ENCODE results near the gene C1orf105. TPM values are rescaled to one million over a fixed set of nuclear protein-coding genes. Genes with fewer than 3 reads are reported as not detected.

Gene C1orf105
- total RNA-seq, 4 donors from 2014 or later = 0.89 to 1.5 (median 1.5) TPM; not detected in 1

DNA sequence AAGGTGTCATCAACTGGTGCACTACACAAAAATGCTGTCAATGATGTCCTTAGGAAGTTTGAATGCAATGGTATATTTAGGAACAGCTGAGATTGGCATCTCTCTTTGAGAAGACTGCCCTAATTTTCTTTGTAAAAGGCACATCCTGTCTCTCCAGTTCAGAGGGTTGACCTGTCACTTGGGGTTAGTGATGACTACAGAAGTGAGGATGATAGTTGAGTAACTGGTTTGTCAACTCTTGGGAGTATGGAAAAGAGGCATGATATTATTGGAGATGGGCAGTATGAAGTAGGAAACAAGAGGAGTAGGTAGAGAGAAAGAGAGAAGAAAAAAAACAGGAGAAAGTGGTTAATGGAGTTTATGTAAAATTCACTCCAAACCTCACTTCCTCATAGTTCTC is 63.8 kb downstream of the C1orf105 start:
- no peaks in the 10 kb centered on the region for H3K36me3 ChIP-seq
- DNase-seq (ENCODE audit: low spot score in 2 of 2) = no peak
- no peaks in the 10 kb centered on the region for H3K4me1 ChIP-seq
- H3K27ac ChIP-seq = no peak overlapping the region
- no peaks in the 10 kb centered on the region for H3K9me3 ChIP-seq
- H3K27me3 ChIP-seq = no peaks in the 10 kb centered on the region
- H3K4me3 ChIP-seq = no peak overlapping the region
- no peak for TF ChIP-seq POLR2A (IDR thresholded peaks at IDR 0.05)
- TF ChIP-seq POLR2AphosphoS5 (IDR thresholded peaks at IDR 0.05) = no peak
- no peak for TF ChIP-seq EP300 (IDR thresholded peaks at IDR 0.05)
- TF ChIP-seq, protein P1, sequence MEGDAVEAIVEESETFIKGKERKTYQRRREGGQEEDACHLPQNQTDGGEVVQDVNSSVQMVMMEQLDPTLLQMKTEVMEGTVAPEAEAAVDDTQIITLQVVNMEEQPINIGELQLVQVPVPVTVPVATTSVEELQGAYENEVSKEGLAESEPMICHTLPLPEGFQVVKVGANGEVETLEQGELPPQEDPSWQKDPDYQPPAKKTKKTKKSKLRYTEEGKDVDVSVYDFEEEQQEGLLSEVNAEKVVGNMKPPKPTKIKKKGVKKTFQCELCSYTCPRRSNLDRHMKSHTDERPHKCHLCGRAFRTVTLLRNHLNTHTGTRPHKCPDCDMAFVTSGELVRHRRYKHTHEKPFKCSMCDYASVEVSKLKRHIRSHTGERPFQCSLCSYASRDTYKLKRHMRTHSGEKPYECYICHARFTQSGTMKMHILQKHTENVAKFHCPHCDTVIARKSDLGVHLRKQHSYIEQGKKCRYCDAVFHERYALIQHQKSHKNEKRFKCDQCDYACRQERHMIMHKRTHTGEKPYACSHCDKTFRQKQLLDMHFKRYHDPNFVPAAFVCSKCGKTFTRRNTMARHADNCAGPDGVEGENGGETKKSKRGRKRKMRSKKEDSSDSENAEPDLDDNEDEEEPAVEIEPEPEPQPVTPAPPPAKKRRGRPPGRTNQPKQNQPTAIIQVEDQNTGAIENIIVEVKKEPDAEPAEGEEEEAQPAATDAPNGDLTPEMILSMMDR (IDR thresholded peaks at IDR 0.05) = no peak

DNA sequence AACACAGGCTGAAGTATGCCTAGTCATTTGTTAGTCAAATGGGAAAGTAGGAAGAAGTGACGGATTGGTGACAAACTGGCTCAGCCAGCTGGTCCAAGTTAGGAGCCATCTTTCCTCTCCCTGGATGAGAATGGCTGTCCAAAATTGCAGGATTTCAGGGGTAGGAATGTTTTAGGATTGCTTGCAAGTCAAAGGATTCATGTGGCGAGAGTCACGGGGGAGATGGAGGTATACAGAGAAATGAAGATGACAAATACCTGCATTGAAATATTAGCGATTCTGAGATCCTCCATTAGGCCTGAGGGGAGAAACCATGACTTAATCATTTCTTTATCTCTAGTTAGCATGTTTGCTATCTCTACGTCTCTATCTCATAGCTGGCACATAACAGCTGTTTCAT is 65.1 kb downstream of the C1orf105 start:
- WGBS = 54% methylated on average over 5 of the region's 5 CpGs
- TF ChIP-seq, protein P1 (IDR thresholded peaks at IDR 0.05) = no peak
- TF ChIP-seq POLR2A (IDR thresholded peaks at IDR 0.05) (no peak), EP300 (IDR thresholded peaks at IDR 0.05) (no peak), POLR2AphosphoS5 (IDR thresholded peaks at IDR 0.05) (no peak)
- H3K9me3 ChIP-seq = no peaks in the 10 kb centered on the region

DNA sequence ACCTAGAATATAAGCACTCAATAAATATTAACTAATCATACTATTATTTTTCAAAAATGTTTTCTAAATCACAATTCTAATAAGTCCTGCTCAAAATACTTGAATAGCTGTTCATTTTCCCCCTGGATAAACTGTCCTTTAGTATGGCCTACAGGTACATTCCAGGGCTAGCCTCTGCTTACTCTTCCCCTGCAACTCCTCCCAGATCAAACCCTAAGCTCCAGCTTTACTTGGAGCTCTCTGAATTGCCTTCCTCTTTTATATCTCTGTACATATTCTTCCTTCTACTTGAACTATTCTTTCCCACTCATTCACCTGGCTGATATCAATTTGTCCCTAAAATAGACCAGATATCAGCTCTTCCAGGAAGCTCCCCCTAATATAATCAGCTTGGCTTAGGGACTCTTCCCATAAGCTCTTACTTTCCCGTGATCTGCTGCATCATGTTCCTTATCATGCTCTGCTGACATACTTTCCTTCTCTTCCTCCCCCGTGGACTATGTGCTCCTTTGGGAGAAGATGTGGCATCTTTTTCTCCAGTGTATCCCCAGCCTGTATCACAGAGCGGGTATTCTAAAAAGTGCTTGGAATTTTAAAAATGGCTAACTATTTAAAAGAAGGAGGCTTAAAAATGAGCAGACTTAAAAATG is 66.4 kb downstream of the C1orf105 start:
- Histone ChIP-seq H3K4me3 (no peak overlapping the region), H3K27me3 (peaks cover 4% of the 10 kb centered on the region), H3K27ac (no peak overlapping the region), H3K4me1 (no peaks in the 10 kb centered on the region), H3K9me3 (no peaks in the 10 kb centered on the region), H3K36me3 (no peaks in the 10 kb centered on the region)
- 48% methylated on average over 3 of the region's 3 CpGs for whole genome bisulfite sequencing
- no peak for TF ChIP-seq POLR2A (IDR thresholded peaks at IDR 0.05)
- DNase-seq (ENCODE audit: low spot score in 2 of 2) = no peak

More for the DNA sequence above, 65.1 kb downstream of the C1orf105 start:
- no peak for DNase-seq (ENCODE audit: low spot score in 2 of 2)
- Histone ChIP-seq H3K4me3 (no peak overlapping the region), H3K27me3 (no peaks in the 10 kb centered on the region), H3K27ac (no peak overlapping the region), H3K36me3 (no peaks in the 10 kb centered on the region), H3K4me1 (no peaks in the 10 kb centered on the region)

DNA sequence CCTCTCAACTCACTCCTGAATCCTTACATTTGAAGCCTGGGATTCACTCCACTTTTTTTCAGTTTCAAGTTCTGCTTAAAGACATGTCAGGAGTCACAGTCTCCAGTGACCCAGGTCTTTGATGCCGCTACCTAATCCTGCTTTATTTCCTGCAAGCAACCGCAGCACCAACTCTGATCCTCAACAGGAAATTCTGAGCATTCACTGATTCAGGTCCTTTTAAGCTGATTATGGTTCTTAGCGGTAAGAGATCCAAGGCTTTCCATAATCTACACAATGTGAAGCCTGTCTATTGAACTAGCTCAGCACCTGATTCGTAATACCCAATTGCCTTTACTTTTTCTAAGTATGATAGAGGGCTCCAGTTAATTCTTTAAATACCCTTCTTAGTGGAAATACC is 67.1 kb downstream of the C1orf105 start:
- H3K4me3 ChIP-seq = no peak overlapping the region
- H3K4me1 ChIP-seq = no peaks in the 10 kb centered on the region
- WGBS = 64% methylated on average over 4 of the region's 4 CpGs
- DNase-seq (ENCODE audit: low spot score in 2 of 2) = no peak
- TF ChIP-seq POLR2AphosphoS5 (IDR thresholded peaks at IDR 0.05) = no peak
- TF ChIP-seq, protein P1 (IDR thresholded peaks at IDR 0.05) = no peak
- no peak for TF ChIP-seq EP300 (IDR thresholded peaks at IDR 0.05)
- no peaks in the 10 kb centered on the region for H3K9me3 ChIP-seq
- H3K27me3 ChIP-seq = peaks cover 4% of the 10 kb centered on the region
- H3K36me3 ChIP-seq = no peaks in the 10 kb centered on the region
- no peak overlapping the region for H3K27ac ChIP-seq

DNA sequence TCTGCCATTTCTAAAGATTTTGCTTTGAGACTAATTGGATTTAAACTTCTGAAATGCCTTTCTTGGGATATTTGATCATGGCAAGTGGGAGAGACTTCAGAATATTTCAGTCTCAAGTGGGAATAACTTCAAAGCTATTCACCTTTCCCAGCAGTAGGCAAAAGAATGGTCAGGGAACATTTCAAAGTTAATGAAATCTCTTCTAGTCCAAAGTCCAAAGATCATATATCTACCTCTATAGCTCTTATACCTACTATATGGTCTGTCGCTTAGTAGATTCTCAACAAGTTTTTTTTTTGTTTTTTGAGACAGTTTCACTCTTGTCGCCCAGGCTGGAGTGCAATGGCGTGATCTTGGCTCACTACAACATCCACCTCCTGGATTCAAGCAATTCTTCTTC is 67.9 kb downstream of the C1orf105 start:
- Histone ChIP-seq H3K27ac (no peak overlapping the region), H3K27me3 (peaks cover 4% of the 10 kb centered on the region), H3K4me1 (no peaks in the 10 kb centered on the region), H3K9me3 (no peaks in the 10 kb centered on the region), H3K4me3 (no peak overlapping the region), H3K36me3 (no peaks in the 10 kb centered on the region)
- WGBS = 93% methylated on average over 3 of the region's 3 CpGs
- TF ChIP-seq, protein P1 (IDR thresholded peaks at IDR 0.05) = no peak
- TF ChIP-seq EP300 (IDR thresholded peaks at IDR 0.05) = no peak
- no peak for TF ChIP-seq POLR2A (IDR thresholded peaks at IDR 0.05)
- no peak for TF ChIP-seq POLR2AphosphoS5 (IDR thresholded peaks at IDR 0.05)
- DNase-seq (ENCODE audit: low spot score in 2 of 2) = no peak

DNA sequence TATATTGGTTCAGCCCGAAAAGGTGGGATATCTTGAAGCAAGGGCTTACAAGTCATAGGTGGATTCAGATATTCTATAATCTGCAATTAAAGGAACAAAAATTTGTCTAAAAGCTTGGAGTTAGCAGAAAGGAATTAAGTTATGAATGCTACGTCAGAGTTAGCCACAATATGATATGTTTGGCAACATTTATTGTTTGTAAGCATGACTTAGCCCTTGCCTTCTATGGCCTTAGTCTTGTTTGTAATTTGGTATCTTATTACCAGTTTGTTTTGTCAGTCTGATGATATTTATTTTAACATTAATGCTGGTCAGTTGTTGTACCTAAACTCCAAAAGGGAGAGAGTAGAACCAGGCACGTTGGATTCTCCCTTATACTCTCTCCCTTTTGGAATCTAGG is 69.4 kb downstream of the C1orf105 start:
- TF ChIP-seq, protein P1 (IDR thresholded peaks at IDR 0.05) = no peak
- TF ChIP-seq POLR2AphosphoS5 (IDR thresholded peaks at IDR 0.05) (no peak), EP300 (IDR thresholded peaks at IDR 0.05) (no peak), POLR2A (IDR thresholded peaks at IDR 0.05) (no peak)
- H3K27ac ChIP-seq = no peak overlapping the region
- DNase-seq (ENCODE audit: low spot score in 2 of 2) = no peak
- no peaks in the 10 kb centered on the region for H3K9me3 ChIP-seq
- H3K27me3 ChIP-seq = peaks cover 4% of the 10 kb centered on the region
- 78% methylated on average over 3 of the region's 3 CpGs for WGBS
- H3K4me1 ChIP-seq = no peaks in the 10 kb centered on the region
- no peaks in the 10 kb centered on the region for H3K36me3 ChIP-seq
- H3K4me3 ChIP-seq = no peak overlapping the region

Data from suprapubic skin (tissue), 4 donors.